Body of pancreas (tissue), 4 donors: ENCODE results near the gene COL4A4.

Experiments
- POLR2A ChIP-seq, 3 donors: fragments of 450-650 bp; IDR thresholded peaks; one replicate each; pipeline ENCODE4 v1.6.1; 2016; ENCODE audit warnings: antibody characterized with exemption in 3 of 3, mild to moderate bottlenecking in 2 of 3
- TF ChIP-seq, protein P1 (sequence below), 7 experiments: fragments of 450-650 bp in 4 of 7; fragments of 200-600 bp in 3 of 7; sonication (generic) in 3 of 7; IDR thresholded peaks; one replicate each; pipeline ENCODE4 v1.5.1; 2016 to 2019; ENCODE audit warnings: antibody characterized with exemption in 7 of 7

DNA sequence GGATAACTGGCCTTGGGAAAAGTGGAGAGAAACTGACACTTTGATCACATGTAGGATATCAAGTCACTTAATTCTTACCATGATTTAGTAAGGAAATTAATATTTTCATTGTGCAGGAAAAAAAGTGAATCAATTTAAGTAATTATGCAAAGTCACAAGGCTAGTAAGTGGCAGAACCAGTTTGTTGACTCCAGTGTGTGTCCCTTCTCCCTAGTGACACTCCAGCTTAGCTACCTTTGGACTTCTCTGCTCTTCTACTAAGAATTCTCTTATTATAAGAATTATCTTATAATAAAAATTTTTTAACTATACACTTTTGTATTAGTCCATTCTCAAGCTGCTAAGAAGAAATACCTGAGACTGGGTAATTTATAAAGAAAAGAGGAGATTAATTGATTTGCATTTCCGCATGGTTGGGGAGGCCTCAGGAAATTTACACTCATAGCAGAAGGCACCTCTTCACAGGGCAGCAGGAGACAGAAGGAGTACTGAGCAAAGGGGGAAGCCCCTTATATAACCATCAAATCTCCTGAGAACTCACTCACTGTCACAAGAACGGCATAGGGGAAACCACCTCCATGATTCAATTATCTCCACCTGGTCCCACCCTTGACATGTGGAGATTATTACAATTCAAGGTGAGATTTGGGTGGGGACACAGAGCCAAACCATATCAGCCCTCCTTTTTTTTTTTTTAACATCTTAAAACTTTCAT lies 13.6 kb downstream of the COL4A4 start:
- TF ChIP-seq, protein P1, sequence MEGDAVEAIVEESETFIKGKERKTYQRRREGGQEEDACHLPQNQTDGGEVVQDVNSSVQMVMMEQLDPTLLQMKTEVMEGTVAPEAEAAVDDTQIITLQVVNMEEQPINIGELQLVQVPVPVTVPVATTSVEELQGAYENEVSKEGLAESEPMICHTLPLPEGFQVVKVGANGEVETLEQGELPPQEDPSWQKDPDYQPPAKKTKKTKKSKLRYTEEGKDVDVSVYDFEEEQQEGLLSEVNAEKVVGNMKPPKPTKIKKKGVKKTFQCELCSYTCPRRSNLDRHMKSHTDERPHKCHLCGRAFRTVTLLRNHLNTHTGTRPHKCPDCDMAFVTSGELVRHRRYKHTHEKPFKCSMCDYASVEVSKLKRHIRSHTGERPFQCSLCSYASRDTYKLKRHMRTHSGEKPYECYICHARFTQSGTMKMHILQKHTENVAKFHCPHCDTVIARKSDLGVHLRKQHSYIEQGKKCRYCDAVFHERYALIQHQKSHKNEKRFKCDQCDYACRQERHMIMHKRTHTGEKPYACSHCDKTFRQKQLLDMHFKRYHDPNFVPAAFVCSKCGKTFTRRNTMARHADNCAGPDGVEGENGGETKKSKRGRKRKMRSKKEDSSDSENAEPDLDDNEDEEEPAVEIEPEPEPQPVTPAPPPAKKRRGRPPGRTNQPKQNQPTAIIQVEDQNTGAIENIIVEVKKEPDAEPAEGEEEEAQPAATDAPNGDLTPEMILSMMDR (IDR thresholded peaks at IDR 0.05): no peak
- no peak for TF ChIP-seq POLR2A (IDR thresholded peaks at IDR 0.05)
